MM.1S (cell line): ENCODE data around the gene ZNF608.

Experiments
- CTCF ChIP-seq: fragments of 300-600 bp; sonication (generic); IDR thresholded peaks from 2 replicates; pipeline ENCODE4 v1.5.1; 2016; ENCODE audit warnings: antibody characterized with exemption, low read length, mixed read lengths
- EZH2 ChIP-seq: fragments of 300-600 bp; sonication (generic); optimal IDR thresholded peaks from 2 replicates; pipeline ENCODE3; 2017; ENCODE audit warnings: low read depth, mild to moderate bottlenecking, antibody characterized with exemption, low read length, mixed read lengths
- EZH2phosphoT487 ChIP-seq: fragments of 300-600 bp; sonication (generic); IDR thresholded peaks from 2 replicates; pipeline ENCODE4 v1.6.1; 2018; ENCODE audit warnings: antibody characterized with exemption, low read length

- TF ChIP-seq CTCF (no peak), EZH2 (no peak), EZH2phosphoT487 (no peak)
Measured at GRCh38 chr5:124706729-124707361, 39.6 kb downstream of the ZNF608 start.
